Placental pericyte (primary cell): ENCODE measurements around the gene ATG9B. TPM values are rescaled to one million over a fixed set of nuclear protein-coding genes. Genes with fewer than 3 reads are reported as not detected.

Experiments used
- total RNA-seq: library from RNA; depleted of rRNA; stranded (reverse); fragments of >200 nt; gene quantifications from 2 replicates; pipeline ENCODE4 v1.2.3, GENCODE V29; 2012

Gene ATG9B, protein sequence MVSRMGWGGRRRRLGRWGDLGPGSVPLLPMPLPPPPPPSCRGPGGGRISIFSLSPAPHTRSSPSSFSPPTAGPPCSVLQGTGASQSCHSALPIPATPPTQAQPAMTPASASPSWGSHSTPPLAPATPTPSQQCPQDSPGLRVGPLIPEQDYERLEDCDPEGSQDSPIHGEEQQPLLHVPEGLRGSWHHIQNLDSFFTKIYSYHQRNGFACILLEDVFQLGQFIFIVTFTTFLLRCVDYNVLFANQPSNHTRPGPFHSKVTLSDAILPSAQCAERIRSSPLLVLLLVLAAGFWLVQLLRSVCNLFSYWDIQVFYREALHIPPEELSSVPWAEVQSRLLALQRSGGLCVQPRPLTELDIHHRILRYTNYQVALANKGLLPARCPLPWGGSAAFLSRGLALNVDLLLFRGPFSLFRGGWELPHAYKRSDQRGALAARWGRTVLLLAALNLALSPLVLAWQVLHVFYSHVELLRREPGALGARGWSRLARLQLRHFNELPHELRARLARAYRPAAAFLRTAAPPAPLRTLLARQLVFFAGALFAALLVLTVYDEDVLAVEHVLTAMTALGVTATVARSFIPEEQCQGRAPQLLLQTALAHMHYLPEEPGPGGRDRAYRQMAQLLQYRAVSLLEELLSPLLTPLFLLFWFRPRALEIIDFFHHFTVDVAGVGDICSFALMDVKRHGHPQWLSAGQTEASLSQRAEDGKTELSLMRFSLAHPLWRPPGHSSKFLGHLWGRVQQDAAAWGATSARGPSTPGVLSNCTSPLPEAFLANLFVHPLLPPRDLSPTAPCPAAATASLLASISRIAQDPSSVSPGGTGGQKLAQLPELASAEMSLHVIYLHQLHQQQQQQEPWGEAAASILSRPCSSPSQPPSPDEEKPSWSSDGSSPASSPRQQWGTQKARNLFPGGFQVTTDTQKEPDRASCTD
- total RNA-seq, result not detected in 2 replicates

DNA sequence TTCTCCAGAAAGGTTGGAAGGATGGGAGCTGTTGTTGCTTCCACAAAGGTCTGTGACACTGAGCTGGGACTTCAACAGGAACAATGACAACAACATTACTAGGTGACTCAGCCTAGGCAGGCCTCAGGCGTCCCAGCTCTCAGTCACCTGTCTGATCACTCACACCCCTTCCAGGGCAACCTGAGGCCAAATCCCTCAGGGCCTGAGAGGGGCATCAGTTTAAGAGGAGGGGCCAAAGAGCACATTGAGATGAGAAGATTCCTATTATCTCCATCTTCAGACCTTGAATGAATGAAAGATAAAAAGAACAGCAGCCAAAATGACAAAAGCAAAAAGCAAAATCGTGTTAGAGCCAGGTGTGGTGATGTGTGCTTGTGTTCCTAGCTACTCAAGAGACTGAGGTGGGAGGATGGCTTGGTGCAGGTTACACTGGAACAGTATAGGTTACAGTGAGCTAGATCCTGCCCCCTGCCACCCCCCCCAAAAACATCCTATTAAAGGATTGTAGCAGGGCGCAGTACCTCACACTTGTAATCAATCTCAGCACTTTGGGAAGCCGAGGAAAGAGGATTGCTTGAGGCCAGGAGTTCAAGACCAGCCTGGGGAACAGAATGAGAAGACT is at the start of gene ATG9B:
Gene ATG9B (minus strand): TSS at position 60 of the 622 bp plus-strand sequence. CDS start 71 bp downstream, outside the sequence.

DNA sequence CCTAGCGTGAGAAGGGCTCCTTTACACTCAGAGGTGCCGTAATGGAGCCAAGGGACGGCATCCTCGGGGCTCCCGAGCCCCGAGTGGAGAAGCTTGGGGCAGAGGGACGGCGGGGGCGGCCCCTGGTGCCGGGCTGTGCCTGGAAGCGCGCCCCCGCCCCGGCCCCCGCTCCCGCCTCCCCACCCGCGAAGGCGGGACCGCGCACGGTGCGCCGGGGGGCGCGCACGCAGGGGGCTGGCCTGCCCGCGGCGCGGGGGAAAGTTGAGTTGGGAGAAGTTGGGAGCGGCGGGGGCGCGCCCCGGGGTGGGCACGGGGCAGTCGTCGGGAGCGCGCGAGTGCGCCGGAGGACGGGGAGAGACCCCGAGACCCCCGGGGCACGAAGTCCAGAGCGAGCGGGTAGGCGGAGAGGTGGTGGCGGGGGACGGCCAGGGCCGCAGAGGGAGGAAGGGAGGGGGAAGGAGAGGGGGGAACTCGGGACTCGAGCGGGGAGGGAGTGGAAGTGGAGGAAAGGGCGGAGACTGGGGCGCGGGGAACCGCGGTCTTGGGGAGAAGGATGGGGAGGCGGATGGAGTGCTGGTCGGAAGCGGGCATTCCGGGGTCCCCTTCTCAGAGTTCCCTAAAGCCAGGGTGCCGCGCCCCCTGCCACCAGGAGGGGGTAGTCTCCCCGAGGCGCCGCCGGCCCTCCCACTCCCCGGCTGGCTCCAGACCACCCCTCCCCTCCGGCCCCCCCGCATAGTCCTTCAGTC is 35.2 kb upstream of the ATG9B start, which contains the start of gene SLC4A2:
Gene SLC4A2 (plus strand): TSS at position 223 of the 746 bp plus-strand sequence. CDS start 2,399 bp downstream, outside the sequence.

DNA sequence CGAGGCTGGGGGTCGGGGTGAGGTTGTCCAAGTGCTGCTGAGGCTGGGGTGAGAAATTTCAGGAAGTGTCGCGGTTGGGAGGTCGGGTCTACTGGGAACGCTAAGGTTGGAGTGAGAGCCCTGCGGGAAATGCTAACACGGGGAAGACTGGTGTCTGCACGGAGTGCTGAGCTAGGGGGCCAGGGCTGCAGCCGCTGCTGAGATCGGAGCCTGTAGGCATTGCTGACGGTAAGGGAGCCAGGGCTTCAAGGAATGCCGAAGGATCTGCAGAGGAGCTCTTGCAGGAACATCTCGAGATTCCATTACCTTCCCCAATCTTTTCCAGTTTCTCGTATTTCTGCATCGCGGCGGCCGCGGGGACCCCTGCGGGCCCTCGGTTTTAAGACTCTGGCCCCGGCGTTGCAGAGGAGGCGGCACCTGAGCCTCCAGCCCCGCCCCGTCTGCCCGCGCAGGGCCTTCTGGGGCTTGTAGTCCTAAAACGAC is 33.3 kb upstream of the ATG9B start, which contains the start of gene CDK5:
Gene CDK5 (minus strand): TSS at position 392 of the 483 bp plus-strand sequence. CDS start 49 bp downstream, at position 343.

DNA sequence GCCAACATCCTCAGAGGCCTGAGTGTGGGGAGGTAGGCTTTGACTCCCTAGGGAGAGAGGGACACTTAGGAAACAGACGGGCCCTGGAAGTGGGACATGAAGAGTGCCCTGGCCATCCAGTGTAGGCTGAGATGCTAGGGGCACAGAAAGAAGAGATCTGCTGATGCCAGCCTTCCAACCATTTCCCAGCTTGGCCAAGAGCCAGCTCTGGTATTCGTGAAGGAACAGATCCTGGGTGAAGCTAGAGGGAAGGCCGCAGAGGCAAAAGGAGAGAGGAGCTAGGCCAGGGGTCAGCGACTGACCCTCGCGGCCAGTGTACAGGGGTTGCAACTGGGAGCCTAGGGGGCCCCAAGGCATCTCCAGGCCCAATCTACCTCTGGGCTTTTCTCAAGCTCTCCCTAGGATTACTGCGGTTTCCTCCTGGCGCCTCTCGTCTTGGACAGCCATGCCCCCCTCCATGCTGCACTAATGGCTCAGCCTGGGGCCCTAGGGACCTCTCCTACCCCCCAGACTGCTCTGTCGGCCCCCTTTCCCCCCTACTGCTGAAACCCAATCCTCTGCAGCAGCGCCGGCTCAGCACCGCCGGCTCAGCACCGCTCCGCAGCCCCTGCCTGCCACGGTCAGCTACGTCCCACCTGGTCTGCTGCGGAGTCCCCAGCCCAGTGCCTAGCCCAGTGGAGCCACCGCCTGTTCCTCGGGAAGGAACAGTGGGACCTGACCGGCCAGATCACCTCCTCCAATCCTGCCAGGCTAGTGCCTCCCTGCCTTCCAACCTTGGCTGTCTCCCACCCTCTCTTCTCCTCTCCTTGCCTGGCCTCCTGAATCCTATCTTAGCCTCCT is 23.9 kb upstream of the ATG9B start, which contains the start of gene ASIC3:
Gene ASIC3 (plus strand): TSS at position 556 of the 840 bp plus-strand sequence. CDS start 355 bp downstream, outside the sequence.

DNA sequence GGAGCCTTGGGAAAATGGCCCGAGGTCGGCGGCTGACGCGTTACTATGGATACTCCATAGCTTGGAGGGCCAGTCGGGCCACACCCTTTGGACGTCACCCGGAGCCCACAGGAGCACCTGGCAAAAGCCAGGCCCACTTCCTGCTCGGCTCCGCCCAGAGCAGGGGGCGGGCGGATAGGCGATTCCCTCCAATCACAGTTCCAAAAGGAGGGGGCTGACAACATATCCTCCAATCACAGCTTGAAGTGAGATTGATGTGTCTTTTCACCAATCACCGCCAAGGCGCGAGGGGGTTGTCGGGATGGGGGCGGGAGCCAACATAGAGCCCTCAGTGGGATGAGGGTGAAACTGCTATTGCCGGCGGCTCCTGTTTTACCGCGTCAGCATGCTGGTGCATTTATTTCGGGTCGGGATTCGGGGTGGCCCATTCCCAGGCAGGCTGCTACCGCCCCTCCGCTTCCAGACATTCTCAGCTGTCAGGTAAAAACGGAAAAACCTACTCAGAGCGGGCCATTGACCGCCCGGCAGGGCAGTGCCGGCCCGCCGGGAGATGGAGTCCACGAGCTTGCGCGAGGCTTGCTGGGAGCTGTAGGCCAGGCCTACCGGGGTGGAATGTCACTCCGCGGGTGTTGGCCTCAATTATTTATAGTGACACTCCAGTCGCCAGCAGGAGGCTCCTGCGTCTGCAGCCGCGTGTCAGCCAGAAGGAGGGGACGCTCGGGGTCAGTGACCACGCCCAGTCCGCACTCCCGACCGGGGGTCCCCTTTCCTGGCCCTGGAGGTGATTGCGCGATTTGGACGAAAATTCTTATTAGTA is 4.0 kb upstream of the ATG9B start, which contains the start of gene ABCB8:
Gene ABCB8 (plus strand): TSS at position 320 of the 817 bp plus-strand sequence. CDS start 66 bp downstream, at position 386.

DNA sequence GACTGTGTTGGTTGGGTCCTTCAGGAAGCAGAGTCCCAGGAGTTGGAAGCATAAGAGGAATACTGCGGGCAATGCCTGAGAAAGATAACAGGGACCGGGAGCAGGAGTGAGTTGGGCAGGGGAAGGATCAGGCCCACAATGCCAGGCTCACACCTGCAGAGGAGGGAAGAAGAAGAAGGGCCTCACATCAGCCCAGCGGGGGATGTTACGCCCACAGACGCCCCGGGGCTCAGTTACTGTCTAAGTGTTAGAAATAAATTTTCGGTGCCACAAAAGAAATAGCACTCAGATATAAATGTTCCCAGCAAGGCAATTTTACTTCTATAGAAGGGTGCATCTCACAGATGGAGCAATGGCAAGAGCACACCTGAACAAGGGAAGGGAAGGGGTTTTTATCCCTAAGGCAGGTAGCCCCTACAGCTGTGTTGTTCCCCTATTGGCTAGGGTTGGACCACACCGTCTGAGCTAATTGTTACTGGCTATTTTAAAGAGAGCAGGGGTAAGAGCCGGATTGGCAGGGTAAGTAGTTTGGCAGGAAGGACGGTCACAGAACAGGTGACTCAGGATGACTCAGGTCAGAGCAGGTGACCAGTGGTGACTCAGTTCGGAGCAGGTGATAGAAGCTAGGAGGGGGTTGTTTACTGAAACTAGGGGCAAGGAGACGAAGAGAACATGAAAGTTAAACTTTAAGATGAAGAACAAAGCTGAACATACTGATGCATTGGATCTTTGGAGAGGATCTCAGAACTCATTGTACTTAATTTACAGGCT is 33.7 kb downstream of the ATG9B start, which contains the start of gene NOS3:
Gene NOS3 (plus strand): TSS at position 602 of the 771 bp plus-strand sequence. CDS start 2,787 bp downstream, outside the sequence.

DNA sequence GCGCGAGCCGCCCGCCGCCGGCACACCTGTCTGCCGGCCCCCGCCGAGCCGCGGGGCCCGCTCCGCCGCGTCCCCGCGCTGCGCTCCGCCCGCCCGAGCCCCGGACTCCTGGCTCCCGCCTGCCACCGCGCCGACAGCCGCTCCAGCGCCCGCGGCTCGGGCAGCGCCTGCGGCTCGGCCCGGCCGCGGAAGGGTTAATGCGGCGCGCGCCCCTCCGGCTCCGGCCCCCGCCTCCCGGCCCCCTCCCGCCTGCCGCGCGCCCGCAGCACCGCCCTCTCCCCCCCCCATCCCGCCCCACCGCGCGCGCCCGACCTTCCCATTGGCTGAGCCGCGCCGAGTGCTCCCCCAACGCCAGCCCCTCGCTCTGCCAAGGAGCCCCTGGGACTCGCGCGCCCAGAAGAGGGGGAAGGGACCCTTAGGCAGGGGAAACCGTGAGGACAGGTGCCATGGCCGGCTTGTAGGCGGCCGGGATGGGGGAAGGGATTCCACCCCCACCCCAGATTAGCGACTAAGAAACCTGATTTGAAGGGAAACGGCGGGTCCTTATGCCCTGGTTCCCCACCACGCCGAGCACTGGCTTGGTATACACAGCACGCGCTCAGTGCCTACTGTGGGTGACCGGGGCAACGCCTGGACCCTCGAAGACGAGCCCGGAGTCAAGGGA is 46.0 kb downstream of the ATG9B start, which contains the start of gene KCNH2:
Gene KCNH2 (minus strand): TSS at position 196 of the 664 bp plus-strand sequence. CDS start 408 bp downstream, outside the sequence.

Other genes starting within 250 kb of the ATG9B start
- 0.29 TPM in 1 of 2 replicates, not detected in the other for gene TMEM176B, start 224.1 kb downstream of the ATG9B start, total RNA-seq
- not detected in 2 replicates for gene TMEM176A, start 223.7 kb downstream of the ATG9B start, total RNA-seq
- gene AOC1, start 172.0 kb downstream of the ATG9B start, total RNA-seq, result not detected in 2 replicates
- gene KCNH2, start 46.2 kb downstream of the ATG9B start, total RNA-seq, result 0.22 TPM in 1 of 2 replicates, not detected in the other
- gene NOS3, start 33.5 kb downstream of the ATG9B start, total RNA-seq, result 4.6 and 4.7 TPM in 2 replicates
- gene ABCB8, start 4.0 kb upstream of the ATG9B start, total RNA-seq, result 39.4 and 51.7 TPM in 2 replicates
- 0.44 TPM in 1 of 2 replicates, not detected in the other for gene ASIC3, start 24.0 kb upstream of the ATG9B start, total RNA-seq
- gene CDK5, start 33.4 kb upstream of the ATG9B start, total RNA-seq, result 18.2 and 29.6 TPM in 2 replicates
- gene SLC4A2, start 35.1 kb upstream of the ATG9B start, total RNA-seq, result 155 and 223 TPM in 2 replicates
- 76.6 and 103 TPM in 2 replicates for gene FASTK, start 56.3 kb upstream of the ATG9B start, total RNA-seq
- 29.1 and 33.1 TPM in 2 replicates for gene TMUB1, start 59.0 kb upstream of the ATG9B start, total RNA-seq
- 79.2 and 89.7 TPM in 2 replicates for gene AGAP3, start 62.0 kb upstream of the ATG9B start, total RNA-seq
- not detected in 2 replicates for gene GBX1, start 143.2 kb upstream of the ATG9B start, total RNA-seq
- gene ASB10, start 162.8 kb upstream of the ATG9B start, total RNA-seq, result not detected in 2 replicates
- gene H2BK1, start 186.0 kb upstream of the ATG9B start, total RNA-seq, result not detected in 2 replicates
- gene ABCF2, start 202.7 kb upstream of the ATG9B start, total RNA-seq, result 71.6 and 94.5 TPM in 2 replicates
- gene CHPF2, start 208.0 kb upstream of the ATG9B start, total RNA-seq, result 92.8 and 125 TPM in 2 replicates
- 24.5 and 30.2 TPM in 2 replicates for gene SMARCD3, start 224.2 kb upstream of the ATG9B start, total RNA-seq